Natural killer cell (primary cell): ENCODE measurements around the gene C1D. TPM values are rescaled to one million over a fixed set of nuclear protein-coding genes. Genes with fewer than 3 reads are reported as not detected.

ENCODE experiments used
- ATAC-seq, 3 donors: fragments of 150-1000 bp in 2 of 3; fragments of 200-7000 bp in 1 of 3; cut with Tn5 transposase; 1 replicate in 1 of 3; 2 replicates in 2 of 3; pipeline ENCODE4 v1.10.0; 2021; ENCODE audit warnings: mild to moderate bottlenecking in 2 of 3, moderate library complexity in 2 of 3
- DNase-seq, 2 donors: peaks; one replicate each; pipeline versions ENCODE4 v3.0.0 to v3.0.0-alpha.2; 2013 to 2021; ENCODE audit warnings: mixed read lengths in 1 of 2
- H3K27ac ChIP-seq: one replicate; pipeline ENCODE4 v1.5.1; 2013; ENCODE audit warnings: mild to moderate bottlenecking, low read length
- H3K27me3 ChIP-seq: one replicate; pipeline ENCODE4 v1.6.1; 2013; ENCODE audit warnings: low read length; ENCODE audit not compliant: control insufficient read depth, insufficient read depth
- H3K36me3 ChIP-seq: one replicate; pipeline ENCODE4 v1.6.1; 2013; ENCODE audit warnings: low read length; ENCODE audit not compliant: control insufficient read depth, insufficient read depth
- H3K4me1 ChIP-seq: one replicate; pipeline ENCODE4 v1.6.1; 2013; ENCODE audit warnings: low read length; ENCODE audit not compliant: control insufficient read depth, insufficient read depth
- H3K4me3 ChIP-seq: one replicate; pipeline ENCODE4 v1.5.1; 2013; ENCODE audit warnings: low read length
- H3K9me3 ChIP-seq: one replicate; pipeline ENCODE4 v1.6.1; 2013; ENCODE audit warnings: low read length; ENCODE audit not compliant: control insufficient read depth, insufficient read depth
- H3K27ac Mint-ChIP-seq, 2 donors: one replicate each; pipeline ENCODE4 v1.8.0; 2022; ENCODE audit warnings: mild to moderate bottlenecking in 2 of 2, mixed read lengths in 2 of 2, moderate library complexity in 1 of 2
- H3K27me3 Mint-ChIP-seq, 2 donors: one replicate each; pipeline ENCODE4 v1.8.0; 2022; ENCODE audit warnings: low read depth in 2 of 2, mixed read lengths in 2 of 2
- H3K36me3 Mint-ChIP-seq: one replicate; pipeline ENCODE4 v1.8.0; 2022; ENCODE audit warnings: mixed read lengths
- H3K4me1 Mint-ChIP-seq, 2 donors: one replicate each; pipeline ENCODE4 v1.8.0; 2022; ENCODE audit warnings: mixed read lengths in 2 of 2
- H3K4me3 Mint-ChIP-seq: one replicate; pipeline ENCODE4 v1.8.0; 2022; ENCODE audit warnings: mild to moderate bottlenecking, moderate library complexity, mixed read lengths
- H3K9me3 Mint-ChIP-seq, 2 donors: one replicate each; pipeline ENCODE4 v1.8.0; 2022; ENCODE audit warnings: mixed read lengths in 2 of 2
- CTCF ChIP-seq: fragments of 200-600 bp; IDR thresholded peaks from one replicate; pipeline ENCODE4 v1.8.0; 2022; ENCODE audit warnings: antibody characterized with exemption
- WGBS: methylation state at CpG from one replicate; pipeline ENCODE4 v1.1.7; 2013; ENCODE audit warnings: missing lambda C conversion rate; ENCODE audit not compliant: insufficient coverage; 5-methylcytosine and 5-hydroxymethylcytosine counted together
- intact Hi-C: fragments of 100-400 bp; cut with micrococcal nuclease; formaldehyde crosslinking; loops from one replicate; pipeline ENCODE4 v1.14.2; 2022
- total RNA-seq, 4 donors: library from RNA; stranded (reverse); fragments of 120-200 nt in 1 of 4; gene quantifications; one replicate each; pipeline versions ENCODE4 v1.2.3 to v1.2.4, GENCODE V29; 2013 to 2022

C1D gene
- total RNA-seq, 3 donors from 2014 or later (not counting 1 experiment from before 2014, with no cell fraction given): 21.5 to 30.3 (median 22.6) TPM

- Mint-ChIP-seq H3K27ac (no peak overlapping the region), H3K27me3 (no peaks in the 10 kb centered on the region), H3K4me1 (no peaks in the 10 kb centered on the region), H3K36me3 (peaks cover 6% of the 10 kb centered on the region), H3K4me3 (no peak overlapping the region), H3K9me3 (no peaks in the 10 kb centered on the region)
- Histone ChIP-seq H3K27ac (no peak overlapping the region), H3K4me3 (no peak overlapping the region), H3K4me1 (no peaks in the 10 kb centered on the region), H3K27me3 (no peaks in the 10 kb centered on the region), H3K36me3 (peaks cover 20% of the 10 kb centered on the region), H3K9me3 (no peaks in the 10 kb centered on the region)
- DNase-seq: no peak
- WGBS: 90% methylated on average over 2 of the region's 5 CpGs
- intact Hi-C loops: no loop called here
- no peak for ATAC-seq
- TF ChIP-seq CTCF: no peak
These were observed 19.8 kb downstream of the C1D start for GRCh38 chr2:68043032-68043431.

DNA sequence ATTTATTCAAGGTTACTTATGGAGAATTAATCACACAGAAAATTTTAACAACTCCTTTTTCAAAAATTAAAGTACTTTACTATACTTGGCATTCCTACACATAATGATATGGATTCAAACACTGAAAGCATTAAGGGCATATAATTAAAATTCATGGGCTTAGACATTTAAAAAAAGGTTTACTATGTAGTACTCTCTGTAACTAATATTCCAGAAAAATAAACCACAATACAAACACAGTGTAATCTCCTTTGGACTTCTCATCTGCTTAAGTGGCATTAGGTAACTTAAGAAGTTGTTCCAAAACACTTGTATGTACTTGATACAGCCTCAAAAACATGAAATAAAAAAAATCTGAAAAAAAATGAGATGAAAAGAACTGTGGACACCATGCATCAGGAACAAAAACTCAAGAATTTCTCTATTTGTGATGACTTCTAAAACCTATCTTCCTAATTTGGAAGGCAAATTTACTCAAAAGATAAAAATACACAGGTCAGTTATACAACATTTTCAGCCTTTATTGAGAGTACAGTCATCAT lies 21.0 kb downstream of the C1D start:
- Histone ChIP-seq H3K36me3 (peaks cover 18% of the 10 kb centered on the region), H3K4me1 (no peaks in the 10 kb centered on the region), H3K9me3 (no peaks in the 10 kb centered on the region), H3K27ac (no peak overlapping the region), H3K4me3 (no peak overlapping the region), H3K27me3 (no peaks in the 10 kb centered on the region)
- intact Hi-C loops: no loop called here
- Mint-ChIP-seq H3K4me1 (no peaks in the 10 kb centered on the region), H3K9me3 (no peaks in the 10 kb centered on the region), H3K4me3 (no peak overlapping the region), H3K36me3 (peaks cover 6% of the 10 kb centered on the region), H3K27ac (no peak overlapping the region), H3K27me3 (no peaks in the 10 kb centered on the region)
- no peak for TF ChIP-seq CTCF
- ATAC-seq (no peak), DNase-seq (no peak)

GRCh38 chr2:68040078-68040477 lies 22.7 kb downstream of the C1D start:
- Histone ChIP-seq H3K27ac (no peak overlapping the region), H3K36me3 (peaks cover 7% of the 10 kb centered on the region), H3K4me3 (no peak overlapping the region), H3K4me1 (no peaks in the 10 kb centered on the region), H3K27me3 (no peaks in the 10 kb centered on the region), H3K9me3 (no peaks in the 10 kb centered on the region)
- no peaks in the 10 kb centered on the region for H3K4me1 Mint-ChIP-seq
- ATAC-seq (no peak), DNase-seq (no peak)
- intact Hi-C loops: no loop called here
- WGBS: 100% methylated on average over 2 of the region's 3 CpGs
- no peaks in the 10 kb centered on the region for H3K9me3 Mint-ChIP-seq
- no peak overlapping the region for H3K27ac Mint-ChIP-seq
- no peak for TF ChIP-seq CTCF
- no peaks in the 10 kb centered on the region for H3K27me3 Mint-ChIP-seq
- no peak overlapping the region for H3K4me3 Mint-ChIP-seq
- H3K36me3 Mint-ChIP-seq: peaks cover 6% of the 10 kb centered on the region

GRCh38 chr2:68039317-68039716 lies 23.5 kb downstream of the C1D start:
- Histone ChIP-seq H3K9me3 (no peaks in the 10 kb centered on the region), H3K36me3 (peaks cover 7% of the 10 kb centered on the region), H3K27ac (no peak overlapping the region), H3K4me1 (no peaks in the 10 kb centered on the region), H3K27me3 (no peaks in the 10 kb centered on the region), H3K4me3 (no peak overlapping the region)
- Mint-ChIP-seq H3K27ac (peak overlapping the region in 1 of 2 donors; percentile 22), H3K4me3 (no peak overlapping the region), H3K9me3 (no peaks in the 10 kb centered on the region), H3K4me1 (no peaks in the 10 kb centered on the region), H3K36me3 (peaks cover 6% of the 10 kb centered on the region), H3K27me3 (no peaks in the 10 kb centered on the region)
- DNase-seq: no peak
- no peak for TF ChIP-seq CTCF
- WGBS: 88% methylated on average over 1 of the region's 1 CpG
- intact Hi-C loops: loop anchor here (10.0 kb wide), 1 partner anchor 195 kb away; no protein-coding TSS in a partner anchor
- no peak for ATAC-seq
